H1 (cell line): ENCODE results near the gene RAB3GAP1. TPM values are rescaled to one million over a fixed set of nuclear protein-coding genes. Genes with fewer than 3 reads are reported as not detected.

Source experiments
- BACH1 ChIP-seq: IDR thresholded peaks from 2 replicates; pipeline ENCODE4 v1.6.1; 2012; ENCODE audit warnings: low read length, improper control_type of control experiment
- CBX8 ChIP-seq: fragments of 300-800, 300-1000 bp; sonication (generic); IDR thresholded peaks from 2 replicates; pipeline ENCODE4 v1.7.1; 2016; ENCODE audit warnings: low read depth, low read length, borderline replicate concordance
- CTBP2 ChIP-seq: IDR thresholded peaks from 2 replicates; pipeline ENCODE4 v1.7.0; 2011; ENCODE audit warnings: borderline replicate concordance, mild to moderate bottlenecking, moderate library complexity, mixed read lengths, low read length; ENCODE audit not compliant: insufficient read depth, insufficient read length
- CTCF ChIP-seq, 3 experiments: IDR thresholded peaks; 1 replicate in 2 of 3; 2 replicates in 1 of 3; pipeline versions ENCODE4 v1.5.1 to v1.6.1; 2011; ENCODE audit warnings: low read length in 3 of 3, mild to moderate bottlenecking in 3 of 3, inconsistent platforms in 2 of 3, low read depth in 1 of 3, moderate library complexity in 1 of 3; ENCODE audit not compliant: insufficient read depth in 1 of 3; ENCODE audit errors: control extremely low read depth in 1 of 3
- E2F6 ChIP-seq: IDR thresholded peaks from 2 replicates; pipeline ENCODE4 v1.6.1; 2012; ENCODE audit warnings: inconsistent platforms
- POU5F1 ChIP-seq: IDR thresholded peaks from 2 replicates; pipeline ENCODE4 v1.6.1; 2011; ENCODE audit warnings: low read depth, mild to moderate bottlenecking, low read length, moderate library complexity
- polyA plus RNA-seq, 7 experiments: library from polyadenylated mRNA; depleted of rRNA in 3 of 7; stranded (reverse) in 5 of 7; unstranded in 2 of 7; fragments of >200 nt in 5 of 7; fragments of 200-250 nt in 2 of 7; gene quantifications; 1 replicate in 5 of 7; 2 replicates in 1 of 7; 4 replicates in 1 of 7; pipeline versions ENCODE4 v1.2.1 to v1.2.3, GENCODE V29; 2011 to 2013; ENCODE audit warnings: missing spikeins in 2 of 7, mixed read lengths in 2 of 7
- total RNA-seq: library from RNA; stranded (reverse); fragmentation: NEBNext Ultra II Directional; extraction: Animal tissue kit (Norgen Biotek cat#: 25700); gene quantifications from 2 replicates; pipeline ENCODE4 v1.2.1, GENCODE V29; 2021
- TF ChIP-seq, protein P1 (sequence below): fragments of 300-600 bp; sonication (generic); IDR thresholded peaks from 2 replicates; pipeline ENCODE4 v1.7.1; 2012; ENCODE audit warnings: low read length, moderate library complexity, mild to moderate bottlenecking, inconsistent platforms; ENCODE audit not compliant: insufficient replicate concordance

Gene RAB3GAP1
- total and polyA plus RNA-seq, 2 of the 8 experiments (the other 6 are each of a cell fraction or from before 2014, with no cell fraction given), result 9.8 to 28.6 TPM

DNA sequence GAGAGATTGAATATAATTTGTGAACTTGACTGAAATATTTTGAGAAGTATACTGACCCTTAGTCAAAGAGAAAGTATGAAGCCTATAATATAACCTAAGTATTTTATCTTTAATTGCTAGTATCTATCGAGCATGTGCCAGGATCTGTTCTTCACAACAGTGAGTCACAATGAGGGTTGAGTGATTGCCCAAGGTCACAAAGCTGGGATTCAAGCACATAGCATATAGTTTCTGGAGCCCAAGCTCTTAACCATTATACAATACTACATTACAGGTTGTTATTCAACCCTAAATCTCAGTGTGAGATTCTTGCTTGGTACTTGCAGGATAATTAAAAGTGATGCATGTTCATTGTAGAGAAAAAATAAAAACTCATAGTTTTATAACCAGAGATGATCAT is 97.2 kb downstream of the RAB3GAP1 start (continued):
- TF ChIP-seq, protein P1, sequence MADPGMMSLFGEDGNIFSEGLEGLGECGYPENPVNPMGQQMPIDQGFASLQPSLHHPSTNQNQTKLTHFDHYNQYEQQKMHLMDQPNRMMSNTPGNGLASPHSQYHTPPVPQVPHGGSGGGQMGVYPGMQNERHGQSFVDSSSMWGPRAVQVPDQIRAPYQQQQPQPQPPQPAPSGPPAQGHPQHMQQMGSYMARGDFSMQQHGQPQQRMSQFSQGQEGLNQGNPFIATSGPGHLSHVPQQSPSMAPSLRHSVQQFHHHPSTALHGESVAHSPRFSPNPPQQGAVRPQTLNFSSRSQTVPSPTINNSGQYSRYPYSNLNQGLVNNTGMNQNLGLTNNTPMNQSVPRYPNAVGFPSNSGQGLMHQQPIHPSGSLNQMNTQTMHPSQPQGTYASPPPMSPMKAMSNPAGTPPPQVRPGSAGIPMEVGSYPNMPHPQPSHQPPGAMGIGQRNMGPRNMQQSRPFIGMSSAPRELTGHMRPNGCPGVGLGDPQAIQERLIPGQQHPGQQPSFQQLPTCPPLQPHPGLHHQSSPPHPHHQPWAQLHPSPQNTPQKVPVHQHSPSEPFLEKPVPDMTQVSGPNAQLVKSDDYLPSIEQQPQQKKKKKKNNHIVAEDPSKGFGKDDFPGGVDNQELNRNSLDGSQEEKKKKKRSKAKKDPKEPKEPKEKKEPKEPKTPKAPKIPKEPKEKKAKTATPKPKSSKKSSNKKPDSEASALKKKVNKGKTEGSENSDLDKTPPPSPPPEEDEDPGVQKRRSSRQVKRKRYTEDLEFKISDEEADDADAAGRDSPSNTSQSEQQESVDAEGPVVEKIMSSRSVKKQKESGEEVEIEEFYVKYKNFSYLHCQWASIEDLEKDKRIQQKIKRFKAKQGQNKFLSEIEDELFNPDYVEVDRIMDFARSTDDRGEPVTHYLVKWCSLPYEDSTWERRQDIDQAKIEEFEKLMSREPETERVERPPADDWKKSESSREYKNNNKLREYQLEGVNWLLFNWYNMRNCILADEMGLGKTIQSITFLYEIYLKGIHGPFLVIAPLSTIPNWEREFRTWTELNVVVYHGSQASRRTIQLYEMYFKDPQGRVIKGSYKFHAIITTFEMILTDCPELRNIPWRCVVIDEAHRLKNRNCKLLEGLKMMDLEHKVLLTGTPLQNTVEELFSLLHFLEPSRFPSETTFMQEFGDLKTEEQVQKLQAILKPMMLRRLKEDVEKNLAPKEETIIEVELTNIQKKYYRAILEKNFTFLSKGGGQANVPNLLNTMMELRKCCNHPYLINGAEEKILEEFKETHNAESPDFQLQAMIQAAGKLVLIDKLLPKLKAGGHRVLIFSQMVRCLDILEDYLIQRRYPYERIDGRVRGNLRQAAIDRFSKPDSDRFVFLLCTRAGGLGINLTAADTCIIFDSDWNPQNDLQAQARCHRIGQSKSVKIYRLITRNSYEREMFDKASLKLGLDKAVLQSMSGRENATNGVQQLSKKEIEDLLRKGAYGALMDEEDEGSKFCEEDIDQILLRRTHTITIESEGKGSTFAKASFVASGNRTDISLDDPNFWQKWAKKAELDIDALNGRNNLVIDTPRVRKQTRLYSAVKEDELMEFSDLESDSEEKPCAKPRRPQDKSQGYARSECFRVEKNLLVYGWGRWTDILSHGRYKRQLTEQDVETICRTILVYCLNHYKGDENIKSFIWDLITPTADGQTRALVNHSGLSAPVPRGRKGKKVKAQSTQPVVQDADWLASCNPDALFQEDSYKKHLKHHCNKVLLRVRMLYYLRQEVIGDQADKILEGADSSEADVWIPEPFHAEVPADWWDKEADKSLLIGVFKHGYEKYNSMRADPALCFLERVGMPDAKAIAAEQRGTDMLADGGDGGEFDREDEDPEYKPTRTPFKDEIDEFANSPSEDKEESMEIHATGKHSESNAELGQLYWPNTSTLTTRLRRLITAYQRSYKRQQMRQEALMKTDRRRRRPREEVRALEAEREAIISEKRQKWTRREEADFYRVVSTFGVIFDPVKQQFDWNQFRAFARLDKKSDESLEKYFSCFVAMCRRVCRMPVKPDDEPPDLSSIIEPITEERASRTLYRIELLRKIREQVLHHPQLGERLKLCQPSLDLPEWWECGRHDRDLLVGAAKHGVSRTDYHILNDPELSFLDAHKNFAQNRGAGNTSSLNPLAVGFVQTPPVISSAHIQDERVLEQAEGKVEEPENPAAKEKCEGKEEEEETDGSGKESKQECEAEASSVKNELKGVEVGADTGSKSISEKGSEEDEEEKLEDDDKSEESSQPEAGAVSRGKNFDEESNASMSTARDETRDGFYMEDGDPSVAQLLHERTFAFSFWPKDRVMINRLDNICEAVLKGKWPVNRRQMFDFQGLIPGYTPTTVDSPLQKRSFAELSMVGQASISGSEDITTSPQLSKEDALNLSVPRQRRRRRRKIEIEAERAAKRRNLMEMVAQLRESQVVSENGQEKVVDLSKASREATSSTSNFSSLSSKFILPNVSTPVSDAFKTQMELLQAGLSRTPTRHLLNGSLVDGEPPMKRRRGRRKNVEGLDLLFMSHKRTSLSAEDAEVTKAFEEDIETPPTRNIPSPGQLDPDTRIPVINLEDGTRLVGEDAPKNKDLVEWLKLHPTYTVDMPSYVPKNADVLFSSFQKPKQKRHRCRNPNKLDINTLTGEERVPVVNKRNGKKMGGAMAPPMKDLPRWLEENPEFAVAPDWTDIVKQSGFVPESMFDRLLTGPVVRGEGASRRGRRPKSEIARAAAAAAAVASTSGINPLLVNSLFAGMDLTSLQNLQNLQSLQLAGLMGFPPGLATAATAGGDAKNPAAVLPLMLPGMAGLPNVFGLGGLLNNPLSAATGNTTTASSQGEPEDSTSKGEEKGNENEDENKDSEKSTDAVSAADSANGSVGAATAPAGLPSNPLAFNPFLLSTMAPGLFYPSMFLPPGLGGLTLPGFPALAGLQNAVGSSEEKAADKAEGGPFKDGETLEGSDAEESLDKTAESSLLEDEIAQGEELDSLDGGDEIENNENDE, result no peak
- TF ChIP-seq BACH1, result no peak
- no peak for TF ChIP-seq CBX8
- no peak for TF ChIP-seq CTCF (IDR thresholded peaks at IDR 0.05; ENCODE audit: control extremely low read depth in 1 of 3, insufficient read depth in 1 of 3, low read depth in 1 of 3, low read length in 3 of 3)
- no peak for TF ChIP-seq CTBP2
- TF ChIP-seq E2F6, result no peak
- no peak for TF ChIP-seq POU5F1
